HEK293T (cell line): ENCODE data around the gene DYRK2.

Experiments
- ARNT ChIP-seq: fragments of 450-650 bp; IDR thresholded peaks from 2 replicates; pipeline ENCODE4 v1.6.1; 2017; ENCODE audit warnings: mild to moderate bottlenecking
- ELF4 ChIP-seq: fragments of 450-650 bp; IDR thresholded peaks from 2 replicates; pipeline ENCODE4 v1.6.1; 2017; ENCODE audit warnings: antibody characterized with exemption
- TF ChIP-seq, protein P1 (sequence below): fragments of 450-650 bp; IDR thresholded peaks from 2 replicates; pipeline ENCODE4 v1.6.1; 2016

DNA sequence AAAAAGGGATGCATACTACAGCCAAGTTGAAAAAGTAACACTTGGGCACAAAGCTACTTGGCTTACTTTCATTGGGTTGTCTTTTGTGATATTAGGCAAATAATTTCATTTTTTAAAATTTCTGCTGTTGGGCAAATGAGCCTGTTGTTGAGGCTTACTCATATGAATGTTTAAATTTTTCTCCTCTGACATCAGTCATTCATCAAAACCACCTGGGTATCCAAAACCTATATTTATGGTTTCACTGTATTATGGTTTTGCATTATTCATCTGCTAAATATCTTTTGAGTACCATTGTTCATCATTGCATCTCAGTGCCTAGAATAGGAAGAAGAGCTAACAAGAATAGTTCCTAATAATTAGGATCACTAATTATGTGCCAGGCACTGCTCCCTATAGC, 28.1 kb downstream of the DYRK2 start:
- TF ChIP-seq, protein P1, sequence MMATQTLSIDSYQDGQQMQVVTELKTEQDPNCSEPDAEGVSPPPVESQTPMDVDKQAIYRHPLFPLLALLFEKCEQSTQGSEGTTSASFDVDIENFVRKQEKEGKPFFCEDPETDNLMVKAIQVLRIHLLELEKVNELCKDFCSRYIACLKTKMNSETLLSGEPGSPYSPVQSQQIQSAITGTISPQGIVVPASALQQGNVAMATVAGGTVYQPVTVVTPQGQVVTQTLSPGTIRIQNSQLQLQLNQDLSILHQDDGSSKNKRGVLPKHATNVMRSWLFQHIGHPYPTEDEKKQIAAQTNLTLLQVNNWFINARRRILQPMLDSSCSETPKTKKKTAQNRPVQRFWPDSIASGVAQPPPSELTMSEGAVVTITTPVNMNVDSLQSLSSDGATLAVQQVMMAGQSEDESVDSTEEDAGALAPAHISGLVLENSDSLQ, result no peak
- TF ChIP-seq ARNT (no peak), ELF4 (no peak)
